Testis (tissue), 3 donors: ENCODE data around the gene SATB2. TPM values are rescaled to one million over a fixed set of nuclear protein-coding genes. Genes with fewer than 3 reads are reported as not detected.

Experiments used
- DNase-seq: peaks from one replicate; pipeline ENCODE4 v3.0.0-alpha.2; 2019
- H3K27ac ChIP-seq, 2 donors: fragments of 200-600 bp; sonication (generic); one replicate each; pipeline ENCODE4 v1.5.1; 2019
- H3K27me3 ChIP-seq: fragments of 200-600 bp; sonication (generic); one replicate; pipeline ENCODE4 v1.5.1; 2019
- H3K36me3 ChIP-seq: fragments of 200-600 bp; sonication (generic); one replicate; pipeline ENCODE4 v1.5.1; 2017; ENCODE audit warnings: low read depth; ENCODE audit errors: missing control alignments
- H3K4me1 ChIP-seq: fragments of 200-600 bp; sonication (generic); one replicate; pipeline ENCODE4 v1.5.1; 2019
- H3K4me3 ChIP-seq, 2 donors: fragments of 200-600 bp; sonication (generic); one replicate each; pipeline ENCODE4 v1.5.1; 2017 to 2019
- H3K9me3 ChIP-seq: fragments of 200-600 bp; sonication (generic); one replicate; pipeline ENCODE4 v1.5.1; 2017
- POLR2A ChIP-seq: fragments of 450-650 bp; IDR thresholded peaks from one replicate; pipeline ENCODE4 v1.6.1; 2017; ENCODE audit warnings: antibody characterized with exemption, mild to moderate bottlenecking, moderate library complexity
- WGBS, 2 donors: methylation state at CpG; one replicate each; pipeline ENCODE4 v1.1.5; 2018; 5-methylcytosine and 5-hydroxymethylcytosine counted together
- intact Hi-C: fragments of 100-400 bp; cut with DNase I; formaldehyde crosslinking; loops from one replicate; pipeline ENCODE4 v1.15.1; 2023; ENCODE audit warnings: low total_unique reads
- polyA plus RNA-seq: library from polyadenylated mRNA; stranded (reverse); fragments of 350-450 nt; fragmentation: Illumina TruSeq; extraction: RNeasy Lipid Tissue Mini Kit (QIAGEN cat#74804); gene quantifications from one replicate; pipeline ENCODE4 v1.2.3, GENCODE V29; 2014; ENCODE audit warnings: low read depth, low replicate concordance; ENCODE audit not compliant: insufficient read depth
- total RNA-seq, 2 donors: library from RNA; depleted of rRNA; stranded (reverse); fragments of >200 nt; gene quantifications; one replicate each; pipeline ENCODE4 v1.2.3, GENCODE V29; 2016
- TF ChIP-seq, protein P1 (sequence below), 3 experiments: fragments of 450-650 bp in 2 of 3; fragments of 200-600 bp in 1 of 3; sonication (generic) in 1 of 3; IDR thresholded peaks; one replicate each; pipeline ENCODE4 v1.5.1; 2016 to 2019; ENCODE audit warnings: antibody characterized with exemption in 3 of 3, mild to moderate bottlenecking in 2 of 3, moderate library complexity in 1 of 3

SATB2 gene
- total and polyA plus RNA-seq, 3 donors from 2014 or later, result 5.1 to 15.1 (median 14.1) TPM

DNA sequence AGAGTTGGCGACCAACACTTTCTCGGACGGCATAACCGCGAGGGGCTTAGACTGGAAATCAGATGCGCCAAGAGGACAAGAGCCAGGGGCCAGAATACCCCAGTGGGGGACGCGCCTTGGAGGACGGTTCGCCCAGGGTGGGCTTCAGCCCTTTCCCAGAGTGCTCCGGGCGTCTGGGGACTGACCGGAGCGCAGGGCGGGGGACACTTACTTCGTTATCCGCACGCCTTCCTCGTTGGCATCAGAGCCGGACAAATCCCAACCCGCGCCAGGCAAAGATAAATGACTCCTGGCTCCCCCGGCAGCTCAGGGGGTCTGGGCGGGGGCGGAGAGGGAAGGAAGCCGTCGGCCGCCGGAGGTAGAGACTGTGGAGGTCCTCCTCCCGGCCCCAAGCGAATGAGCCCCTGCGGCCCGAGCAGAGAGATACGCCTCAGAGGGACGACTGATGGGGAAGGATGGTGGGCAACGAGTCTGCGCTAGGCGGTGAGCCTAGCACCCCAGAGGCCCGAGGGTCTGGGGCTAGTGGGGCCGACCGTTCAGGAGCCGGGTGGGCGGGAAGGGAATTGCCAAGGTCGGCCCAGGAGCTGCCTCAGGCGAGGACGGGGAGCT is 4.7 kb upstream of the SATB2 start:
- Histone ChIP-seq H3K4me1 (peaks cover 12% of the 10 kb centered on the region), H3K36me3 (no peaks in the 10 kb centered on the region), H3K4me3 (peak overlapping the region; percentile 46 to 54), H3K27me3 (peaks cover 3% of the 10 kb centered on the region), H3K9me3 (no peaks in the 10 kb centered on the region), H3K27ac (no peak overlapping the region)
- TF ChIP-seq, protein P1, sequence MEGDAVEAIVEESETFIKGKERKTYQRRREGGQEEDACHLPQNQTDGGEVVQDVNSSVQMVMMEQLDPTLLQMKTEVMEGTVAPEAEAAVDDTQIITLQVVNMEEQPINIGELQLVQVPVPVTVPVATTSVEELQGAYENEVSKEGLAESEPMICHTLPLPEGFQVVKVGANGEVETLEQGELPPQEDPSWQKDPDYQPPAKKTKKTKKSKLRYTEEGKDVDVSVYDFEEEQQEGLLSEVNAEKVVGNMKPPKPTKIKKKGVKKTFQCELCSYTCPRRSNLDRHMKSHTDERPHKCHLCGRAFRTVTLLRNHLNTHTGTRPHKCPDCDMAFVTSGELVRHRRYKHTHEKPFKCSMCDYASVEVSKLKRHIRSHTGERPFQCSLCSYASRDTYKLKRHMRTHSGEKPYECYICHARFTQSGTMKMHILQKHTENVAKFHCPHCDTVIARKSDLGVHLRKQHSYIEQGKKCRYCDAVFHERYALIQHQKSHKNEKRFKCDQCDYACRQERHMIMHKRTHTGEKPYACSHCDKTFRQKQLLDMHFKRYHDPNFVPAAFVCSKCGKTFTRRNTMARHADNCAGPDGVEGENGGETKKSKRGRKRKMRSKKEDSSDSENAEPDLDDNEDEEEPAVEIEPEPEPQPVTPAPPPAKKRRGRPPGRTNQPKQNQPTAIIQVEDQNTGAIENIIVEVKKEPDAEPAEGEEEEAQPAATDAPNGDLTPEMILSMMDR (IDR thresholded peaks at IDR 0.05), result no peak
- no peak for TF ChIP-seq POLR2A
- 7% methylated on average over 16 to 46 of the region's 46 CpGs for WGBS, 2 donors
- peak; percentile 35 for DNase-seq
- intact Hi-C loops, result no loop called here

DNA sequence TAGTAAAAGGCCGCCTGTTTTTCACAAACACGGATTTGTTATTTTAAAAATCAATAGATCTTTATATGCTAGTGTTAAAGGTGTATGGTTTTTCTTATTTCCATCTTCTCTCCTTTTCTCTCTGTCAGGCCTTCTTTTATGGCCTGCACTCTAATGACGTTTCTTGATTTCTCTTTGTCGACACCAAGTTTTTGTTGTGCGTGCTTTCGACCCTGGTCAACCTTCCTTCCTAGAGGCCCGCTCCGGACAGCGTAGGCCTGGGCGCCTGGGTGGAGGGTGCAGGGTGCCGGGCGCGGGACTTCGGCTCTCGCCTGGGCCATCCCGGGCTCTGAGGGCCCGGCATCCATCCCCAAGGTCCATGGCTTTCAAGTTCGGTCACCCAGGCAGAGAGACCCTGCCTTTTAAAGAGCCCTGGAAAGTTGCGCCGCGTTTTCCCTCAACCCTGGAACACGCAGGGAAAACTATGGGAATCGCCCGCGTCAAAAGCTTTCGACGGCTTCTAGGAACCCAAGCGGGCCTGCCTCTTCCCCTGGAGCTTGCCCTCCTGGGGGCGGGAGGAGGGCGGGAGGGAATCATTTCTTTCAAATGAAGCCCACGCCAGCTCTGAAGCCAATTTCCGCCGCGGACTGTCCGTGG is 4.1 kb upstream of the SATB2 start:
- peaks cover 3% of the 10 kb centered on the region for H3K27me3 ChIP-seq
- 16 to 17% methylated on average over 20 to 35 of the region's 35 CpGs for WGBS, 2 donors
- H3K4me3 ChIP-seq, result peak overlapping the region; percentile 46 to 54
- H3K36me3 ChIP-seq, result no peaks in the 10 kb centered on the region
- H3K9me3 ChIP-seq, result no peaks in the 10 kb centered on the region
- TF ChIP-seq, protein P1 (IDR thresholded peaks at IDR 0.05), result no peak
- TF ChIP-seq POLR2A, result no peak
- no peak overlapping the region for H3K27ac ChIP-seq
- intact Hi-C loops, result no loop called here
- DNase-seq, result no peak
- H3K4me1 ChIP-seq, result peaks cover 16% of the 10 kb centered on the region

DNA sequence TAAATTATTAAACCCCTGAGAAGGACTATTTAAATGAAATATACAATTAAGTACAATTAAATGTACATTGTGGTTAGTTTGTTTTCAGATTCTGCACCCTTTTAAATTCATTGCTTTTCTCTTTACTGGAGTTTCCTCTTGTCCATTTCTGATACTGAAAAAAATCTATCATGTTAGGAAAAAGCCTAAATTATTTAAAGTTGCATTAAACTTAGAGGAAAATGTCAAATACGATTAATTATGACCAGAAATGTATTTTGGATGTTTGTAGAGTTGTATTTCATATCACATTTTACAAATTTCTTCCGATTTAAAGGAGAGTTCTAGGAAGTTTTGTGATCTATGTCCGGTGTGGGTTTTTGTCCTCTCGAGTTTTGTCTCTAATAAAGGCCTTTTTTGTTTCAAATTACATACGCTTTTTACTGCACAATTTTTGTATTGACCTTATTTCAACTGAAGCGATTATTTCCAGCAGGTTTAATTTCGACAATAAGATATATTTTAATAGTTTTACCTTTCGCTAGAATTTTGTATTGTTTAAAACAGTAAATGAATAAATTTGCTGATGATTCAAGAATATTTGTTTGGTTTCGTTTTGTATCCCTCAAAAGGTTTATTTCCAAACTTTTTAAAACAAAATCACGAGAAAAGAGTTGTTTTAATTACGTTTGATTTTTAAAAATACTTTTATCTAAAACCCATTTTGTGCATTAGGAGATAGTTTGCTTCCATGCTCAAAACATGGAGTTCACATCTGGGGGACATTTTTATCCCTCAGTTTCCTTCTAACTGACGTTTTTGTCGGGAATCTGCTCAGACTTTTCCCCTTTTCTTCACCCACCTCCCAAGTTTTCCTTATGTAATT is 3.3 kb upstream of the SATB2 start:
- intact Hi-C loops, result no loop called here
- H3K9me3 ChIP-seq, result no peaks in the 10 kb centered on the region
- no peak overlapping the region for H3K4me3 ChIP-seq
- no peaks in the 10 kb centered on the region for H3K36me3 ChIP-seq
- peaks cover 3% of the 10 kb centered on the region for H3K27me3 ChIP-seq
- WGBS, 2 donors, result 24 to 26% methylated on average over 13 of the region's 13 CpGs
- TF ChIP-seq, protein P1 (IDR thresholded peaks at IDR 0.05), result no peak
- TF ChIP-seq POLR2A, result no peak
- DNase-seq, result no peak
- no peak overlapping the region for H3K27ac ChIP-seq
- peaks cover 18% of the 10 kb centered on the region for H3K4me1 ChIP-seq

DNA sequence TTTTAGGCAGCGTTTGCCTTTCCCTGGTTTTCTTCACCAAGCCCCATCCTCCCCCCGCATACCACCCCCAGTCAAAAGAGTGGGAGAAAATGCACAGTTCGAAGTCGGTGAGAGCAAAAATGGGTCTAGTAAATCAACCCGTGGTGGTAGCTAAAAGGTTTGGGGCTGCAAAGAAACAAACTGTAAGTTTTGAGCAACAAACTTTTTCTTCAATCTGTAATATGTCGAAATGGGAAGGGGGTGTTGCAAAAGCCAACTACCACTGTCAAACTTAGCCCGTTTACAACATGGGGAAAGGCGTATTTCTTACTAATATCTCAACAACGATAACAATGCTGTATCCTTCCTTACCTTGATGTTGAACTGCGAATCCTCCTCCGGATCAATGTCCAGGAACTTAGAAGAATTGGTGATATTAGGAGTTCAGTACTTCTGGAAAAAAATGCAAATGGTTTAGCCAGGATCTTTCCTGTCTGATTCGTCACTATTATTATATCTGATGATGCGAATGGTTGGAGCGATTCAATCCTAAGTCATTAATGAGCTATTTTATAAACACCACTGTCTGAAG is 2.4 kb upstream of the SATB2 start:
- Histone ChIP-seq H3K9me3 (no peaks in the 10 kb centered on the region), H3K4me1 (peaks cover 18% of the 10 kb centered on the region), H3K27me3 (peaks cover 3% of the 10 kb centered on the region), H3K27ac (no peak overlapping the region), H3K36me3 (no peaks in the 10 kb centered on the region), H3K4me3 (peak overlapping the region; percentile 70 to 83)
- intact Hi-C loops, result no loop called here
- WGBS, 2 donors, result 12 to 15% methylated on average over 14 of the region's 14 CpGs
- TF ChIP-seq POLR2A, result no peak
- TF ChIP-seq, protein P1 (IDR thresholded peaks at IDR 0.05), result no peak
- no peak for DNase-seq
